Transverse colon (tissue), 4 donors: Measurements from ENCODE around the gene CNTN4.

ENCODE experiments used
- CTCF ChIP-seq, 5 experiments: fragments of 200-600 bp in 3 of 5; fragments of 450-650 bp in 2 of 5; sonication (generic) in 3 of 5; IDR thresholded peaks; 1 replicate in 2 of 5; 2 replicates in 3 of 5; pipeline ENCODE4 v1.5.1; 2016 to 2017; ENCODE audit warnings: antibody characterized with exemption in 5 of 5, inconsistent platforms in 3 of 5, mild to moderate bottlenecking in 2 of 5, moderate library complexity in 1 of 5
- POLR2A ChIP-seq: fragments of 450-650 bp; IDR thresholded peaks from one replicate; pipeline ENCODE4 v1.6.1; 2016; ENCODE audit warnings: antibody characterized with exemption, mild to moderate bottlenecking, moderate library complexity
- POLR2AphosphoS5 ChIP-seq, 3 donors: sonication (generic); formaldehyde crosslinking; IDR thresholded peaks; one replicate each; pipeline ENCODE4 v1.6.1; 2016; ENCODE audit warnings: antibody characterized with exemption in 3 of 3

GRCh38 chr3:3085782-3086181 is 987.1 kb downstream of the CNTN4 start:
- no peak for TF ChIP-seq POLR2A
- TF ChIP-seq POLR2AphosphoS5 (IDR thresholded peaks at IDR 0.05), result no peak
- no peak for TF ChIP-seq CTCF (IDR thresholded peaks at IDR 0.05)
